Uterus (tissue), 2 donors: Measurements from ENCODE around the gene C1orf159.

Experiments
- CTCF ChIP-seq, 4 experiments: fragments of 200-600 bp in 2 of 4; fragments of 450-650 bp in 2 of 4; sonication (generic) in 2 of 4; IDR thresholded peaks; one replicate each; pipeline ENCODE4 v1.5.1; 2016 to 2019; ENCODE audit warnings: antibody characterized with exemption in 4 of 4, mild to moderate bottlenecking in 2 of 4, moderate library complexity in 1 of 4
- POLR2A ChIP-seq, 2 donors: fragments of 450-650 bp; IDR thresholded peaks; one replicate each; pipeline ENCODE4 v1.6.1; 2016; ENCODE audit warnings: antibody characterized with exemption in 2 of 2, mild to moderate bottlenecking in 1 of 2, moderate library complexity in 1 of 2

GRCh38 chr1:1156140-1157032 lies 40.5 kb upstream of the C1orf159 start:
- TF ChIP-seq CTCF (IDR thresholded peaks at IDR 0.05): no peak
- no peak for TF ChIP-seq POLR2A (IDR thresholded peaks at IDR 0.05)
